Upper lobe of left lung (tissue), 4 donors: ENCODE results near the gene SLC10A7.

Experiments
- EP300 ChIP-seq, 4 donors: sonication (generic); formaldehyde crosslinking; IDR thresholded peaks; one replicate each; pipeline ENCODE4 v1.5.1; 2017; ENCODE audit warnings: antibody characterized with exemption in 4 of 4, control low read depth in 2 of 4
- POLR2A ChIP-seq, 4 donors: fragments of 450-650 bp; IDR thresholded peaks; one replicate each; pipeline ENCODE4 v1.5.1; 2016 to 2017; ENCODE audit warnings: antibody characterized with exemption in 4 of 4, mild to moderate bottlenecking in 2 of 4
- POLR2AphosphoS5 ChIP-seq, 2 donors: sonication (generic); formaldehyde crosslinking; IDR thresholded peaks; one replicate each; pipeline ENCODE4 v1.5.1; 2017; ENCODE audit warnings: antibody characterized with exemption in 2 of 2
- TF ChIP-seq, protein P1 (sequence below), 6 experiments: fragments of 450-650 bp in 4 of 6; fragments of 200-600 bp in 2 of 6; sonication (generic) in 2 of 6; IDR thresholded peaks; one replicate each; pipeline ENCODE4 v1.5.1; 2016 to 2019; ENCODE audit warnings: antibody characterized with exemption in 6 of 6

- TF ChIP-seq POLR2A (IDR thresholded peaks at IDR 0.05), result no peak
- no peak for TF ChIP-seq POLR2AphosphoS5 (IDR thresholded peaks at IDR 0.05)
- TF ChIP-seq, protein P1, sequence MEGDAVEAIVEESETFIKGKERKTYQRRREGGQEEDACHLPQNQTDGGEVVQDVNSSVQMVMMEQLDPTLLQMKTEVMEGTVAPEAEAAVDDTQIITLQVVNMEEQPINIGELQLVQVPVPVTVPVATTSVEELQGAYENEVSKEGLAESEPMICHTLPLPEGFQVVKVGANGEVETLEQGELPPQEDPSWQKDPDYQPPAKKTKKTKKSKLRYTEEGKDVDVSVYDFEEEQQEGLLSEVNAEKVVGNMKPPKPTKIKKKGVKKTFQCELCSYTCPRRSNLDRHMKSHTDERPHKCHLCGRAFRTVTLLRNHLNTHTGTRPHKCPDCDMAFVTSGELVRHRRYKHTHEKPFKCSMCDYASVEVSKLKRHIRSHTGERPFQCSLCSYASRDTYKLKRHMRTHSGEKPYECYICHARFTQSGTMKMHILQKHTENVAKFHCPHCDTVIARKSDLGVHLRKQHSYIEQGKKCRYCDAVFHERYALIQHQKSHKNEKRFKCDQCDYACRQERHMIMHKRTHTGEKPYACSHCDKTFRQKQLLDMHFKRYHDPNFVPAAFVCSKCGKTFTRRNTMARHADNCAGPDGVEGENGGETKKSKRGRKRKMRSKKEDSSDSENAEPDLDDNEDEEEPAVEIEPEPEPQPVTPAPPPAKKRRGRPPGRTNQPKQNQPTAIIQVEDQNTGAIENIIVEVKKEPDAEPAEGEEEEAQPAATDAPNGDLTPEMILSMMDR (IDR thresholded peaks at IDR 0.05), result no peak
- no peak for TF ChIP-seq EP300 (IDR thresholded peaks at IDR 0.05)
These were observed 4.0 kb upstream of the SLC10A7 start for GRCh38 chr4:146525754-146526153.
